SK-N-SH (cell line): Measurements from ENCODE around the gene NOL6. TPM values are rescaled to one million over a fixed set of nuclear protein-coding genes. Genes with fewer than 3 reads are reported as not detected.

Experiments
- CTCF ChIA-PET: fragments of 300-600, 350-600 bp; formaldehyde crosslinking; extraction: SDS; loops from one replicate; lab custom pipeline; 2021; lab: Yijun Ruan, JAX
- POLR2A ChIA-PET: fragments of 350-600 bp; sonication (Branson Sonifier 250); formaldehyde crosslinking; extraction: SDS; loops from one replicate; lab custom pipeline; 2020; ENCODE audit warnings: antibody characterized with exemption, inconsistent platforms; lab: Yijun Ruan, JAX
- DNase-seq: peaks from one replicate; pipeline ENCODE4 v3.0.0; 2012
- H2AFZ ChIP-seq: fragments of 200-600 bp; sonication (generic); 2 replicates; pipeline ENCODE4 v1.8.1; 2016; ENCODE audit warnings: antibody characterized with exemption, mild to moderate bottlenecking, low read depth
- H3F3A ChIP-seq: fragments of 200-600 bp; sonication (generic); replicated peaks from 2 replicates; pipeline ENCODE3; 2016; ENCODE audit warnings: antibody characterized with exemption, mild to moderate bottlenecking; ENCODE audit not compliant: insufficient read depth
- H3K27ac ChIP-seq, 2 experiments: fragments of 200-500 bp in 1 of 2; fragments of 200-600 bp in 1 of 2; sonication (Bioruptor generic) in 1 of 2; sonication (generic), shearing (Covaris generic) in 1 of 2; 2 replicates each; pipeline versions ENCODE4 v1.5.1 to v1.6.1; 2014 to 2016; ENCODE audit warnings: low read depth in 2 of 2, inconsistent platforms in 1 of 2, low read length in 1 of 2, mild to moderate bottlenecking in 1 of 2, mixed read lengths in 1 of 2
- H3K27me3 ChIP-seq: fragments of 200-600 bp; sonication (generic), shearing (Covaris generic); 2 replicates; pipeline ENCODE4 v1.6.1; 2016; ENCODE audit warnings: mixed run types; ENCODE audit not compliant: insufficient read depth
- H3K36me3 ChIP-seq, 2 experiments: fragments of 200-500 bp in 1 of 2; fragments of 200-600 bp in 1 of 2; sonication (Bioruptor generic) in 1 of 2; sonication (generic) in 1 of 2; replicated peaks in 1 of 2; 2 replicates each; pipeline versions ENCODE3 to v1.5.1; 2014 to 2016; ENCODE audit warnings: low read length in 1 of 2, mild to moderate bottlenecking in 1 of 2; ENCODE audit not compliant: insufficient read depth in 2 of 2, control insufficient read depth in 1 of 2
- H3K4me1 ChIP-seq, 2 experiments: fragments of 200-500 bp in 1 of 2; fragments of 200-600 bp in 1 of 2; sonication (Bioruptor generic) in 1 of 2; sonication (generic), shearing (Covaris generic) in 1 of 2; 2 replicates each; pipeline versions ENCODE4 v1.5.1 to v1.6.1; 2014 to 2016; ENCODE audit warnings: low read depth in 1 of 2, low read length in 1 of 2, mixed run types in 1 of 2; ENCODE audit not compliant: insufficient read depth in 2 of 2, control insufficient read depth in 1 of 2
- H3K4me2 ChIP-seq: fragments of 200-600 bp; sonication (generic), shearing (Covaris generic); 2 replicates; pipeline ENCODE4 v1.6.1; 2017; ENCODE audit warnings: mixed run types
- H3K4me3 ChIP-seq, 2 experiments: fragments of 200-500 bp in 1 of 2; fragments of 200-600 bp in 1 of 2; sonication (Bioruptor generic) in 1 of 2; sonication (generic), shearing (Covaris generic) in 1 of 2; 2 replicates each; pipeline versions ENCODE4 v1.5.1 to v1.8.1; 2014 to 2016; ENCODE audit warnings: low read depth in 2 of 2, inconsistent platforms in 1 of 2, low read length in 1 of 2, mild to moderate bottlenecking in 1 of 2, mixed read lengths in 1 of 2, moderate library complexity in 1 of 2
- H3K79me2 ChIP-seq: fragments of 200-600 bp; sonication (generic); 2 replicates; pipeline ENCODE4 v1.8.1; 2017; ENCODE audit warnings: mild to moderate bottlenecking; ENCODE audit not compliant: insufficient read depth
- H3K9ac ChIP-seq: fragments of 200-600 bp; sonication (generic); 2 replicates; pipeline ENCODE4 v1.6.1; 2017; ENCODE audit warnings: mixed run types
- H3K9me2 ChIP-seq: fragments of 200-600 bp; sonication (generic); 2 replicates; pipeline ENCODE4 v1.6.1; 2017; ENCODE audit warnings: mixed run types
- H3K9me3 ChIP-seq: fragments of 200-600 bp; sonication (generic); 2 replicates; pipeline ENCODE4 v1.6.1; 2017; ENCODE audit warnings: mixed run types, mild to moderate bottlenecking, moderate library complexity
- H4K20me1 ChIP-seq: fragments of 200-600 bp; sonication (generic); 2 replicates; pipeline ENCODE4 v1.6.1; 2017; ENCODE audit warnings: mild to moderate bottlenecking, mixed run types; ENCODE audit not compliant: insufficient read depth
- FOXJ3 ChIP-seq: sonication (generic); formaldehyde crosslinking; IDR thresholded peaks from 2 replicates; pipeline ENCODE4 v1.5.1; 2020; ENCODE audit warnings: mild to moderate bottlenecking, missing genetic modification reagents
- MXI1 ChIP-seq: IDR thresholded peaks from 2 replicates; pipeline ENCODE4 v1.6.1; 2012; ENCODE audit warnings: mild to moderate bottlenecking, low read depth, low read length, improper control_type of control experiment
- NFIC ChIP-seq: IDR thresholded peaks from 2 replicates; pipeline ENCODE4 v1.4.0; 2012; ENCODE audit warnings: borderline replicate concordance
- POLR2AphosphoS5 ChIP-seq: IDR thresholded peaks from 2 replicates; pipeline ENCODE4 v1.6.1; 2012; ENCODE audit warnings: low read depth, low read length
- RFX5 ChIP-seq: IDR thresholded peaks from 2 replicates; pipeline ENCODE4 v1.6.1; 2012; ENCODE audit warnings: mild to moderate bottlenecking, improper control_type of control experiment, low read length
- RXRA ChIP-seq: IDR thresholded peaks from 2 replicates; pipeline ENCODE4 v1.4.0; 2012; ENCODE audit warnings: low read depth, mild to moderate bottlenecking, borderline replicate concordance
- TAF1 ChIP-seq: IDR thresholded peaks from 2 replicates; pipeline ENCODE4 v1.6.1; 2012; ENCODE audit warnings: low read depth, mild to moderate bottlenecking, low read length, moderate library complexity, borderline replicate concordance
- YY1 ChIP-seq: IDR thresholded peaks from 2 replicates; pipeline ENCODE4 v1.4.0; 2012; ENCODE audit warnings: low read depth, mild to moderate bottlenecking
- WGBS: methylation state at CpG from one replicate; pipeline ENCODE4 v1.1.6; 2017; ENCODE audit warnings: low lambda C conversion rate; 5-methylcytosine and 5-hydroxymethylcytosine counted together
- polyA plus RNA-seq, 3 experiments: library from polyadenylated mRNA; depleted of rRNA; stranded (reverse); fragments of >200 nt; gene quantifications; 2 replicates each; pipeline ENCODE4 v1.2.3, GENCODE V29; 2012
- TF ChIP-seq, protein P1 (sequence below): IDR thresholded peaks from 2 replicates; pipeline ENCODE4 v1.4.0; 2012; ENCODE audit warnings: low read depth, borderline replicate concordance
- TF ChIP-seq, protein P2 (sequence below): IDR thresholded peaks from 2 replicates; pipeline ENCODE4; 2012
- TF ChIP-seq, protein P3 (sequence below): fragments of 150-350 bp; IDR thresholded peaks from 2 replicates; pipeline ENCODE4 v1.6.1; 2016; ENCODE audit warnings: mild to moderate bottlenecking, low read depth, low read length

NOL6 gene
- polyA plus RNA-seq, 1 of the 3 experiments (the other 2 are of a cell fraction): 52.2 TPM

DNA sequence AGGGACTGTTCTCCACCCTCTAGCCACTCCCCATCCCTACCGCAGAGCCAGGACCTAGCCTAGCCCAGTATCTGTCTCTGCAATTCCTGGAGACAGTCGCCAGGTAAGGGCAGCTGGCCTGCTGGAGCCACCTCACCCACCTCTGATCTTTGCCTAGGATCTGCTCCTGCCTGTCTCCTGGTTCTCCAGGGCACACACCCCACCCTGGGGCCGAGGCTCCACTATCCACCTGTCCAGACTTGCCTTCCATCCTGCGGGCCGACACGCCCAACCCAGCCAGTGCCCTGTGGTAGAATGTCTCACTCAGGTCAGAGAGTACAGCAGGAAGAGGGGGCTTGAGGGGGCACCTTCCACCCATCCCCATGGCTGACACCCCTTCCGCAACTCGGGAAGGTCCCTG is 55.6 kb downstream of the NOL6 start:
- no peaks in the 10 kb centered on the region for H3K79me2 ChIP-seq
- H3K9ac ChIP-seq: no peak overlapping the region
- H4K20me1 ChIP-seq: no peaks in the 10 kb centered on the region
- DNase-seq: no peak
- H3K27ac ChIP-seq: no peak overlapping the region
- 85% methylated on average over 5 of the region's 8 CpGs for WGBS
- no peak overlapping the region for H3K4me3 ChIP-seq
- no peak overlapping the region for H2AFZ ChIP-seq
- POLR2A ChIA-PET: interaction anchor here (0.6 kb wide), 1 partner anchor 83 kb away, joined by 3 read pairs; no protein-coding TSS in a partner anchor
- TF ChIP-seq MXI1 (no peak), POLR2AphosphoS5 (no peak), RFX5 (no peak), RXRA (no peak), TAF1 (no peak), NFIC (no peak)
- TF ChIP-seq, protein P1, sequence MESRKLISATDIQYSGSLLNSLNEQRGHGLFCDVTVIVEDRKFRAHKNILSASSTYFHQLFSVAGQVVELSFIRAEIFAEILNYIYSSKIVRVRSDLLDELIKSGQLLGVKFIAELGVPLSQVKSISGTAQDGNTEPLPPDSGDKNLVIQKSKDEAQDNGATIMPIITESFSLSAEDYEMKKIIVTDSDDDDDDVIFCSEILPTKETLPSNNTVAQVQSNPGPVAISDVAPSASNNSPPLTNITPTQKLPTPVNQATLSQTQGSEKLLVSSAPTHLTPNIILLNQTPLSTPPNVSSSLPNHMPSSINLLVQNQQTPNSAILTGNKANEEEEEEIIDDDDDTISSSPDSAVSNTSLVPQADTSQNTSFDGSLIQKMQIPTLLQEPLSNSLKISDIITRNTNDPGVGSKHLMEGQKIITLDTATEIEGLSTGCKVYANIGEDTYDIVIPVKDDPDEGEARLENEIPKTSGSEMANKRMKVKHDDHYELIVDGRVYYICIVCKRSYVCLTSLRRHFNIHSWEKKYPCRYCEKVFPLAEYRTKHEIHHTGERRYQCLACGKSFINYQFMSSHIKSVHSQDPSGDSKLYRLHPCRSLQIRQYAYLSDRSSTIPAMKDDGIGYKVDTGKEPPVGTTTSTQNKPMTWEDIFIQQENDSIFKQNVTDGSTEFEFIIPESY: no peak
- TF ChIP-seq, protein P2, sequence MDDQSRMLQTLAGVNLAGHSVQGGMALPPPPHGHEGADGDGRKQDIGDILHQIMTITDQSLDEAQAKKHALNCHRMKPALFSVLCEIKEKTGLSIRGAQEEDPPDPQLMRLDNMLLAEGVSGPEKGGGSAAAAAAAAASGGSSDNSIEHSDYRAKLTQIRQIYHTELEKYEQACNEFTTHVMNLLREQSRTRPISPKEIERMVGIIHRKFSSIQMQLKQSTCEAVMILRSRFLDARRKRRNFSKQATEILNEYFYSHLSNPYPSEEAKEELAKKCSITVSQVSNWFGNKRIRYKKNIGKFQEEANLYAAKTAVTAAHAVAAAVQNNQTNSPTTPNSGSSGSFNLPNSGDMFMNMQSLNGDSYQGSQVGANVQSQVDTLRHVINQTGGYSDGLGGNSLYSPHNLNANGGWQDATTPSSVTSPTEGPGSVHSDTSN: no peak
- TF ChIP-seq, all 33 proteins: peak for 0
- Histone ChIP-seq H3K36me3 (no peaks in the 10 kb centered on the region), H3K27me3 (no peaks in the 10 kb centered on the region), H3F3A (no peaks in the 10 kb centered on the region), H3K9me3 (no peaks in the 10 kb centered on the region), H3K9me2 (no peaks in the 10 kb centered on the region), H3K4me2 (no peak overlapping the region), H3K4me1 (no peaks in the 10 kb centered on the region)
- CTCF ChIA-PET: interaction anchor here (0.9 to 7.7 kb wide), 4 partner anchors 15 to 49 kb away, joined by 3 to 52 read pairs (median 8); no protein-coding TSS in a partner anchor

DNA sequence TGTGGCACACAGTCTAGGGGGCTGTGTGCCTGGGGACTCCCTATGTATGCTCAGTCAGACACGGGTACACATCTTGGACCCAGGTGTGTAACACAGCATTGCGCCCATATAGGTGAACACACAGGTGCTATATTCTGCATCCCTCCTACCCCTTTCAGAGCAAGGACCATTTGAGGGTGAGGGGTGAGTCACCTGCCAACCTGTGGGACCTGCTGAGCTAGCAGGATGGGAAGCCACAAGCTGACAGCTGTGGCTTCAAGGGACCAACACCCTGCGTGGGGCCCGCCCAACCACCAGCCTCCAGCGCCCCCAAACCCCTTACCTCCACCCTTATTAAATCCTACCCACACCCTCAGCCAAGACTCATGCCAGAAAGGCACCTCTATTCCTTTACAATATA is 56.7 kb downstream of the NOL6 start:
- no peaks in the 10 kb centered on the region for H4K20me1 ChIP-seq
- H3K27me3 ChIP-seq: no peaks in the 10 kb centered on the region
- no peak overlapping the region for H3K4me2 ChIP-seq
- CTCF ChIA-PET: interaction anchor here (0.9 to 7.7 kb wide), 8 partner anchors 12 to 50 kb away, joined by 3 to 52 read pairs (median 4); no protein-coding TSS in a partner anchor
- H3K4me1 ChIP-seq: no peaks in the 10 kb centered on the region
- no peaks in the 10 kb centered on the region for H3F3A ChIP-seq
- H3K79me2 ChIP-seq: no peaks in the 10 kb centered on the region
- no peaks in the 10 kb centered on the region for H3K9me2 ChIP-seq
- H3K9me3 ChIP-seq: no peaks in the 10 kb centered on the region
- no peak for DNase-seq
- POLR2A ChIA-PET: no interaction called here
- no peak overlapping the region for H2AFZ ChIP-seq
- TF ChIP-seq POLR2AphosphoS5 (no peak), FOXJ3 (CRISPR knock-in tag) (no peak), YY1 (no peak)
- TF ChIP-seq, protein P3, sequence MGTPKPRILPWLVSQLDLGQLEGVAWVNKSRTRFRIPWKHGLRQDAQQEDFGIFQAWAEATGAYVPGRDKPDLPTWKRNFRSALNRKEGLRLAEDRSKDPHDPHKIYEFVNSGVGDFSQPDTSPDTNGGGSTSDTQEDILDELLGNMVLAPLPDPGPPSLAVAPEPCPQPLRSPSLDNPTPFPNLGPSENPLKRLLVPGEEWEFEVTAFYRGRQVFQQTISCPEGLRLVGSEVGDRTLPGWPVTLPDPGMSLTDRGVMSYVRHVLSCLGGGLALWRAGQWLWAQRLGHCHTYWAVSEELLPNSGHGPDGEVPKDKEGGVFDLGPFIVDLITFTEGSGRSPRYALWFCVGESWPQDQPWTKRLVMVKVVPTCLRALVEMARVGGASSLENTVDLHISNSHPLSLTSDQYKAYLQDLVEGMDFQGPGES: no peak
- WGBS: 40% methylated on average over 1 of the region's 5 CpGs
- H3K36me3 ChIP-seq: no peaks in the 10 kb centered on the region
- no peak overlapping the region for H3K4me3 ChIP-seq
- H3K27ac ChIP-seq: no peak overlapping the region
- no peak overlapping the region for H3K9ac ChIP-seq
